GM18873 (cell line): ENCODE measurements around the gene ADAMTS5.

Experiments
- ATAC-seq: cut with Tn5 transposase; IDR thresholded peaks from one replicate; pipeline ENCODE4 v1.9.1; 2021; ENCODE audit warnings: mild to moderate bottlenecking, moderate library complexity, moderate number of reproducible peaks; ENCODE audit not compliant: unreplicated experiment, low FRiP score

Gene ADAMTS5

GRCh38 chr21:26949830-26950229, 17.1 kb downstream of the ADAMTS5 start:
- ATAC-seq = no peak

GRCh38 chr21:26948194-26948593, 18.7 kb downstream of the ADAMTS5 start:
- ATAC-seq = no peak

DNA sequence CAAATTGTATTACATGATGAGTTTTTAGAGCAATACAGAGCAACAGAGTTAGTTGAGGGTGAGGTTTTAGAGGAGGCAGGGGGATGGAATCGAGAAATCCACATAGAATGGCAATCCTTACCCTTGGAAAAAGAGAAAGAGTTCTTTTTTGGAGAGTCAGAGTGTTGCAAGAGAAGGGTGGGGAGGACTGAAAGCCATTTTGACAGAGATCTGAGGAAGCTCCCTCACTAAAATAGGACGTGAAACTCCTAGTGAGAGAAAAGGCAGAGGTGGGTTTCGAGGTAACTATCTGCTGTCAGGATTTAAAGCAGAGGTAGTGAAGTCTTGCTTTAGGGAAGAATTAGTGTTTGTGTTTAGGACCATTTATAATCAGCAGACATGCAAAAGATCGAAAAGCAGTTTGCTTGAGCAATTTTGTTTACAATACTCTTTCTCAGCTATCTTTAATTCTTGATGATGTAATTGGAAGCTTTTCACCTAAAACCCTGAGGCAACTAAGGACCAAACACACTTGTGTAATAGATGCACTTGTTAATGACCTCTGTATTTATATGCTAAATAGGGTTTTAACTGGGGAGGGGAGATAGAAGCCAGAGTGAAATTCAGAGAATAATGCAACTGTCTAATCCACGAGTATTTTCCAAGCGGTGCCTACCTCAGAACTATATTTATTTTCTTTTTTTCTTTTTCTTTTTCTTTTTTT, 20.0 kb downstream of the ADAMTS5 start:
- no peak for ATAC-seq

- no peak for ATAC-seq
These were observed 20.8 kb downstream of the ADAMTS5 start for GRCh38 chr21:26945916-26946675.

GRCh38 chr21:26943921-26944320, 23.0 kb downstream of the ADAMTS5 start:
- no peak for ATAC-seq

GRCh38 chr21:26941421-26941820, 25.5 kb downstream of the ADAMTS5 start:
- no peak for ATAC-seq

DNA sequence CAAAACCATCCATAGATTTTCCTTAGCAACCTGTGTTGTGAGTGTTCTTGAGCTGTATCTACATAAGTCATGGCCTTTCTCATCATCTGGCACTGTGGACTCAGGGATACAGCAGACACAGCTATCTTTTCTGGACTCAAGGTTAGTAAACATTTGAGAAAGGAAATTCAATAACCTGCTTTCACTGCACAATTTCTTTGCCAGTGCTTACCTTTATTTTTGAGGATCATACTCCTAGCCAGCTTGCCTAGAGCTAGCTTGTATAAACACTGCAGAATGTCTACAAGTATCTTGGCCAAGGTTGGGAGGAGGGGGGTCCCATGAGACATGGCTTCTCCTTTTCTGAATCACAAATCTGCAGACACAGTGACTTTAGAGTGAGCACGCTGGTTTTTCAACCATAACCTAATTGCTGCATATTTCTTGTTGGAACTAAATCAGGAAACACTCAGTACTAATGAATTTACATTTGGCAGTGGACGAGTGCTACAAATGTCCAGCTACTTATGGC, 27.2 kb downstream of the ADAMTS5 start:
- no peak for ATAC-seq

DNA sequence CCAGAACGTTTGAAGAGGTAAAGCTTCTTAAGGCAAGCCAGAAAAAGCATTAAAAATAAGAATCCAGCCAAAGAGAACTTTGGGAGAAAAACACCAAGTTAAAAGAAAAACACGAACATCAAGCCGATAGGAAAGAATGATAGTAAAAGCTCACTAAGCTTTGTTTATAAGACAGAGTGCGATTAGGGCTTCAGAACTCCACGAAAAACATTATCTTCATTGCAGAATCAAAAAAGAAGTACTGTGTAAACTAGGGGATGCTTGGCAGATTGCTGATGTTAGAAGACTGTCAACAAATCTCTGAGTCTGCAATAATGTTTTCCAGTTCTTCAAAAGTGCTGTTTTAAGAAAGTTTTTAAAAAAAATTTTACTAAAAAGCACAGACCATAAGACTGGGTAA, 30.2 kb downstream of the ADAMTS5 start:
- no peak for ATAC-seq

- no peak for ATAC-seq
These were observed 30.9 kb downstream of the ADAMTS5 start for GRCh38 chr21:26935977-26936376.

GRCh38 chr21:26934383-26934782, 32.5 kb downstream of the ADAMTS5 start:
- ATAC-seq = no peak

DNA sequence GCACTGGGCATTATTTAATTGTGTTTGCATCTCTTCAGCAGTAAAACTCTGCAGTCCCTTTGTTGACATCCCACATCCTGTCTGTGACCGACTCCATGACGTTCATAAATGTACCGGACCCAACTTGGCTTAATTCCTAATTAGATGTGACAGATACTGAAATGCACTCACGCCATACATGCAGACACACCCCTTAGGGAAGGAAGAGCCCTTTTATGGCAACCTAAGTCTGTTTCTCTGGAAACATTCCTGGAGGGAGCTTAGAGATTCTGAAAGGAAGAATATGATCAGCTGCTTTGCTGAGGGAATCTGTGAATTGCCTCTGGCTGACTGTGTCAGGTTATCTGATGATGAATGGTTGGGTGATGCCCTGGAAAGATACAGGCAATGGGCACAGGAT, 33.4 kb downstream of the ADAMTS5 start:
- no peak for ATAC-seq

GRCh38 chr21:26925636-26926035, 41.3 kb downstream of the ADAMTS5 start:
- no peak for ATAC-seq

- ATAC-seq = no peak
These were observed 41.8 kb downstream of the ADAMTS5 start for GRCh38 chr21:26925122-26925521.

DNA sequence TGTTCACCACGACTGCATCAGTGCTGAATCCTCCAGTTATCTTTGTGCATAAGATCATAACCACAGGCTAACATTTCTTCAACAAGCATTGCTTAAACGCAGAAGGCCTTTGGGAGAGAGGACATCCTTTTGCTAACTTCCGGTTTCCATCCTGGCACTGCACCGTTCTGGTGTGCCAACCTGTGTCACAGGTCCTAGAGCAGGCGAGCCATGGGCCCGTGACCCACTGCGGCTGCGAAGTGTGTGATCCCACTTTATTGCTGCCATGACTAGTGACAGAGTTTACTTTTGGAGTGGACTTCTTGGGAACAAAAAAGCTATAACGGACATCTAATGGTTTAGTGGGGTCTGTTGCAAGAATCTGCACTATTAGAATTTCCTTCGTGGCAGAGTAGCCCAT, 42.9 kb downstream of the ADAMTS5 start:
- no peak for ATAC-seq

DNA sequence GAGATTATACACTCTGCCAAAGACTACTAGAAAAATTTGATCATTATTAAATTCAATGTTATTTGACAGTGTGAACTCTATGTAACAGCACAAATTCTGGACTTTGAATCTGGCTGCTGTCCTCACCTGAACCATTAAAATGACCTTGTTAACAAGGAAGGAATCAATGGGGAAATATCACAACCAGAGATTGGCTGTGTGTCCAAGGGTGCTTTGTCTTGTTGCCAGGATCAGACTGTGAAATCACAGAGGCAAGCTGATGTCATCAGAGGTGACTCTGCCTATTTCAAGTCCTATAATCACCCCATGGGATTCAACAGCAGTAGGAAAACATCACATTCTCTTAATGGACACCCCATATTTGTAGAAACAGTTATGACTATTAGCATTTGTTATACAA, 46.8 kb downstream of the ADAMTS5 start:
- no peak for ATAC-seq

DNA sequence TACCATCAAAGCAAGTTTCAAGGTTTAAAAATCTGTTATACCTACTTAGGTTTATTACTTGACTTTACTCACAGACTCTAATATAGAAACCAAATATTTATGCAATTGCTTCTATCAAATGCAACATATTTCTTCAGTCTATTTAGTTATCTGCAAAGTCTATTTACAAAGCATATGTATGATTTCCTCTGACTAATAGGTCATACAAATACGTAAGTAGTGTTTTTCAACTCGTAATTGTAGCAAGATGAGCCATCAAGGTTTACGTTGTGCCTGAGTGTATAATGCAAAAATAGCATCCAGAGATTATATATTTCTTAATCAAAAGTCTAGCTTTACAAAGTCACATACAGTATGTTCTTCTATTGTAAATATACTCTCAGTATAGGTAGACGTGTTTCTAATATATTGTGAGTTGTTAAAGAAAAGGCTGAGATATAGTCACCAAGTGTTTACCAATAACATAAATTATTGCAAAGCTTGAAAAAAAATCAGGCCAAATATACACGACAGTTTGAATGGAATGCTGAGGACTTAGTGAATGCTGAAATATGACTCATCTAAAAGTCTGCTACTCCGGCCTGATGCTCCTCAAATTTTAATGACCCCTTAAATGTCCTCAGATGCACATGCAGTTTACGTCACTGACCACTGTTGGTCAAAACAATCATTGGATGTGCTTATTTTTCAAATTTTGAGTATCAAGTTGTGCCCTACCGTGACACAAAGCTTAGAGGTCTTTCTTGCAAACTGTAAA, 48.4 kb downstream of the ADAMTS5 start:
- no peak for ATAC-seq

DNA sequence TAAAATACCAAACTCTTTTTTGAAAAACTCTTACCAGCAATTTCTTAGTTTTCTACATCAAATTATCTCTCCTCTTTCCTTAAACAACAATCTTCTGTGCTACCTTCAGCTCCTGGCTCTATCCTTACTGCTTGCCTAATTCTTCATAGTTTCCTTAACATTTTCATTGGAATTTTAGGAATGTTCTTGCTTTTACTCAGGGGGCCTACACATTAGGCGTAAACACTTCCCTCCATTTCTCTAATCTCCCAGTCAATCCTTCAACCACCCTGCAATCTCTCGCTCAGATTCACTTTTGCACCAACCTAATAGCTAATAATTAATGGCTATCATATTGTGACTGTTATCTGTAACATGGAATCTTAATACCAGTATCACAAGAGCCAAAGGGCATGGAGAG, 50.1 kb downstream of the ADAMTS5 start:
- no peak for ATAC-seq

DNA sequence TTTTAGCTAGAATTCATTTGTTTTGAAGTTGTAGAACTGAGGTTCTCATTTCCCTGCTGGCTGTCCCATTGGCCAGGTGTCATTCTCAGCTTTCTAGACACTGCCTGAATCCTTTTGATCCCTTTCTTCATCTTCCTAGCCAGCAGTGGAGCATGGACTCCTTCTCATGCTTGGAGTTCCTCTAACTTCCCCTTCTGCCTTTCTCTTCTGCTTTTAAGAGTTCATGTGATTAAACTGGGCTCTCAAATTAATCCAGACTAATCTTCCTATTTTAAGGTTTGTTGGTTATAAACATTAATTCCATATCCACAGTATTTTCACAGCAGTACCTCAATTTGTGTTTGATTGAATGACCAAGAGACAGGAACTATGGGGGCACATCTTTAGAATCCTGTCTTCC, 52.3 kb downstream of the ADAMTS5 start:
- no peak for ATAC-seq

DNA sequence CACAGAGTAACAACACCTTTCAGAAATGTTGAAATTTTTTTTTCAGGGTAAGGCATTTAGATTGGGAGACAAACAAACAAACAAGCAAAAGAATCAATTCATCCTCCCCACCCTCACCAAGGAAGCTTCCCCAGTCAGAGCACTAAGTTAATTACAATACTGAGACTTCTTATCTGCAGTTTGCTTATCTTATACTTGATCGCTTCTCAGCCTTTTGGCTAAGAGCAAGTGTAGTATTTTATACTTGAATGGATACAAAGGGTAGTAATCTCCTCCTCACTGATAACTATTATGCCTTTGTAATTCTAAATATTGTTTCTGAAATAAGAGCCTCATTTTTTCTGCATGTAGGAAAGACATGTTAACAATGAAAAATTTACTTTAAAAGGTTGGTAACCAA, 54.4 kb downstream of the ADAMTS5 start:
- ATAC-seq = no peak

DNA sequence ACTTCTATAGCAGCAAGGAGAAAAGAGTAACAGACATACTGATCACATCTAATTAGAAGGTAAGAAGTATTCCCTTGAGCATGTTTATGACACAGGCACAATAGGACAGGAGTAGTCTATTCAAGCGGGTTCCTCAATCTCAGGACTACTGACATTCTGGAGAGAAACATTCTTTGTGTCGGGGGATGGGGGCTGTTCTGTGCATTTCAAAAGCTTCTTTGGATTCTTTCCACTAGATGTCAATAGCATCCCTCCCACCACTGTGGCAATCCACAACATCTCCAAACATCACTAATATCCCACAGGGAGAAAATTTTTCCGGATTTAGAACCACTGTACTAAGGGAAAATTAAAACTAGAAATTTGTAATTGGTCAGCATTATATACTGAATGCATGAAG, 56.9 kb downstream of the ADAMTS5 start:
- ATAC-seq = no peak

GRCh38 chr21:26900980-26901379, 65.9 kb downstream of the ADAMTS5 start:
- ATAC-seq = no peak
